ENCODE measurements around the gene LCN9.

- TF ChIP-seq CTCF (IDR thresholded peaks at IDR 0.05) (no peak), REST (IDR thresholded peaks at IDR 0.05; ENCODE audit: insufficient read depth in 1 of 2, low read depth in 2 of 2, low read length in 1 of 2) (no peak), POLR2AphosphoS5 (IDR thresholded peaks at IDR 0.05; ENCODE audit: low read depth, low read length) (no peak)
These were observed 48.3 kb downstream of the LCN9 start for GRCh38 chr9:135711391-135711790.

Measured in Panc1 (cell line).